ENCODE measurements around the gene NFAM1.

- TF ChIP-seq CTCF (IDR thresholded peaks at IDR 0.05) (no peak), POLR2A (IDR thresholded peaks at IDR 0.05) (no peak)
These were observed 21.5 kb downstream of the NFAM1 start for GRCh38 chr22:42410708-42411107.
